A549 (cell line): Measurements from ENCODE around the gene CFAP298. TPM values are rescaled to one million over a fixed set of nuclear protein-coding genes. Genes with fewer than 3 reads are reported as not detected.
A peak's percentile ranks its signal among the peaks of the same experiment; 100 is the strongest.

Experiments
- ATAC-seq, 2 experiments: fragments of 200-7000 bp in 1 of 2; fragments of >200 bp in 1 of 2; cut with Nextera tagmentation in 1 of 2; cut with Tn5 transposase in 1 of 2; 3 replicates each; pipeline versions ENCODE4 v1.8.0 to v1.9.1; 2018 to 2020; ENCODE audit warnings: mild to moderate bottlenecking in 1 of 2, moderate library complexity in 1 of 2
- CTCF ChIA-PET: fragments of 300-600 bp; sonication (Branson Sonifier 250); formaldehyde crosslinking; extraction: SDS; loops from one replicate; lab custom pipeline; 2021; ENCODE audit warnings: antibody characterized with exemption, inconsistent platforms; lab: Yijun Ruan, JAX
- POLR2A ChIA-PET: fragments of 350-600 bp; formaldehyde crosslinking; extraction: SDS; loops from one replicate; lab custom pipeline; 2021; ENCODE audit warnings: antibody characterized with exemption, inconsistent platforms; lab: Yijun Ruan, JAX
- DNase-seq, 2 experiments: peaks; one replicate each; pipeline versions ENCODE4 v3.0.0 to v3.0.0-alpha.2; 2011 to 2016; ENCODE audit warnings: low read depth in 1 of 2, low spot score in 1 of 2
- FAIRE-seq: peaks from 2 replicates; lab custom pipeline; 2011; peaks lifted over from hg19 to GRCh38; lab: Jason Lieb, UNC
- H3K27ac ChIP-seq, 2 experiments: fragments of >200 bp; sonication (Bioruptor Twin); formaldehyde crosslinking; 3 replicates each; pipeline ENCODE4 v1.5.1; 2016 to 2017
- H3K4me1 ChIP-seq: fragments of >200 bp; sonication (Bioruptor Twin); formaldehyde crosslinking; 3 replicates; pipeline ENCODE4 v1.6.1; 2016
- H3K4me2 ChIP-seq: fragments of >200 bp; sonication (Bioruptor Twin); formaldehyde crosslinking; 3 replicates; pipeline ENCODE4 v1.6.1; 2016
- H3K4me3 ChIP-seq: fragments of >200 bp; sonication (Bioruptor Twin); formaldehyde crosslinking; 3 replicates; pipeline ENCODE4 v1.5.1; 2016
- H3K9me3 ChIP-seq: fragments of >200 bp; sonication (Bioruptor Twin); formaldehyde crosslinking; 3 replicates; pipeline ENCODE4 v1.6.1; 2016
- CBX8 ChIP-seq: fragments of 200-600 bp; sonication (generic); IDR thresholded peaks from 2 replicates; pipeline ENCODE4 v1.6.1; 2016
- CHD2 ChIP-seq: fragments of 150-350 bp; IDR thresholded peaks from 2 replicates; pipeline ENCODE4 v1.6.1; 2014; ENCODE audit warnings: low read length; ENCODE audit not compliant: partially characterized antibody
- CHD4 ChIP-seq: fragments of 200-600 bp; sonication (generic); IDR thresholded peaks from 2 replicates; pipeline ENCODE4 v1.6.1; 2016; ENCODE audit warnings: antibody characterized with exemption, mild to moderate bottlenecking, borderline replicate concordance
- E2F6 ChIP-seq: IDR thresholded peaks from 2 replicates; pipeline ENCODE4 v1.6.1; 2012; ENCODE audit warnings: low read depth, borderline replicate concordance
- FOSL2 ChIP-seq, 2 experiments: fragments of 450-650 bp in 1 of 2; fragments of >200 bp in 1 of 2; sonication (Bioruptor Twin) in 1 of 2; formaldehyde crosslinking; IDR thresholded peaks; 2 replicates each; pipeline versions ENCODE4 v1.5.0 to v1.6.1; 2016 to 2020; ENCODE audit warnings: mild to moderate bottlenecking in 1 of 2, moderate library complexity in 1 of 2
- HOXB5 ChIP-seq: fragments of 250-450 bp; sonication (Bioruptor Pico); IDR thresholded peaks from 2 replicates; pipeline ENCODE4 v1.5.0; 2020; ENCODE audit warnings: mild to moderate bottlenecking, moderate library complexity
- JUNB ChIP-seq: fragments of >200 bp; sonication (Bioruptor Twin); formaldehyde crosslinking; IDR thresholded peaks from 2 replicates; pipeline ENCODE4 v1.6.1; 2016
- MAFK ChIP-seq: fragments of 450-650 bp; IDR thresholded peaks from 2 replicates; pipeline ENCODE4 v1.6.1; 2014; ENCODE audit not compliant: partially characterized antibody
- NPAS2 ChIP-seq: fragments of 250-450 bp; sonication (Bioruptor Pico); IDR thresholded peaks from 2 replicates; pipeline ENCODE4 v1.8.0; 2022; ENCODE audit warnings: mild to moderate bottlenecking, moderate library complexity, borderline replicate concordance
- RAD21 ChIP-seq, 2 experiments: fragments of >200 bp in 1 of 2; sonication (Bioruptor Twin) in 1 of 2; formaldehyde crosslinking in 1 of 2; IDR thresholded peaks in 1 of 2; conservative IDR thresholded peaks in 1 of 2; 2 replicates in 1 of 2; 3 replicates in 1 of 2; pipeline ENCODE4 v1.6.1; 2012 to 2018; ENCODE audit warnings: inconsistent platforms in 1 of 2
- RARB ChIP-seq: fragments of 250-450 bp; sonication (Bioruptor Pico); IDR thresholded peaks from 2 replicates; pipeline ENCODE4 v1.8.0; 2021; ENCODE audit warnings: mild to moderate bottlenecking, moderate library complexity
- RCOR1 ChIP-seq: fragments of 150-350 bp; IDR thresholded peaks from 2 replicates; pipeline ENCODE4 v1.6.1; 2014; ENCODE audit warnings: antibody characterized with exemption, low read length, low read depth
- REST ChIP-seq: fragments of 200-600 bp; sonication (generic); IDR thresholded peaks from 2 replicates; pipeline ENCODE4 v1.6.1; 2016; ENCODE audit warnings: antibody characterized with exemption, mild to moderate bottlenecking, moderate library complexity
- RNF2 ChIP-seq: fragments of 200-600 bp; sonication (generic); IDR thresholded peaks from 2 replicates; pipeline ENCODE4 v1.6.1; 2016; ENCODE audit warnings: low read depth, mild to moderate bottlenecking, antibody characterized with exemption, moderate library complexity, borderline replicate concordance
- SMC3 ChIP-seq: fragments of >200 bp; sonication (Bioruptor Twin); formaldehyde crosslinking; IDR thresholded peaks from 3 replicates; pipeline ENCODE4 v1.6.1; 2018; ENCODE audit warnings: inconsistent platforms
- SREBF2 ChIP-seq: fragments of 450-650 bp; IDR thresholded peaks from 2 replicates; pipeline ENCODE4 v1.6.1; 2014; ENCODE audit warnings: mild to moderate bottlenecking, moderate library complexity
- TP53 ChIP-seq: fragments of 250-450 bp; sonication (Bioruptor Pico); IDR thresholded peaks from 2 replicates; pipeline ENCODE4 v1.5.0; 2021; ENCODE audit warnings: mild to moderate bottlenecking, moderate library complexity
- ZC3H11A ChIP-seq: fragments of 450-650 bp; IDR thresholded peaks from 2 replicates; pipeline ENCODE4 v1.6.1; 2014; ENCODE audit warnings: antibody characterized with exemption, mild to moderate bottlenecking
- ZFP36 ChIP-seq: fragments of 450-650 bp; IDR thresholded peaks from 2 replicates; pipeline ENCODE4 v1.6.1; 2014; ENCODE audit warnings: borderline replicate concordance; ENCODE audit not compliant: partially characterized antibody
- WGBS: methylation state at CpG from one replicate; pipeline ENCODE4 v1.1.6; 2017; ENCODE audit errors: missing lambda C conversion rate; 5-methylcytosine and 5-hydroxymethylcytosine counted together
- polyA plus RNA-seq, 4 experiments: library from polyadenylated mRNA; depleted of rRNA in 3 of 4; stranded (reverse); fragments of >200 nt; fragmentation: RNase III in 1 of 4; extraction: RNeasy Plus Mini Kit Qiagen cat#74134 plus additional on column Dnase treatment in 1 of 4; gene quantifications; 2 replicates in 3 of 4; 3 replicates in 1 of 4; pipeline ENCODE4 v1.2.3, GENCODE V29; 2011 to 2017
- TF ChIP-seq, protein P1 (sequence below): fragments of >200 bp; sonication (Bioruptor Twin); formaldehyde crosslinking; IDR thresholded peaks from 3 replicates; pipeline ENCODE4 v1.5.1; 2016
- TF ChIP-seq, protein P2 (sequence below): IDR thresholded peaks from 2 replicates; pipeline ENCODE4 v1.6.1; 2012
- TF ChIP-seq, protein P3 (sequence below): fragments of 150-350 bp; IDR thresholded peaks from 2 replicates; pipeline ENCODE4 v1.6.1; 2014; ENCODE audit warnings: low read depth, mild to moderate bottlenecking, low read length

CFAP298 gene
- polyA plus RNA-seq, 2 of the 4 experiments (the other 2 are of a cell fraction) = 35.6 to 42.3 TPM

- FAIRE-seq (no peak), DNase-seq (peak in 1 of 2 experiments; percentile 32)
Measured at GRCh38 chr21:32578107-32578691, 34.0 kb downstream of the CFAP298 start.

DNA sequence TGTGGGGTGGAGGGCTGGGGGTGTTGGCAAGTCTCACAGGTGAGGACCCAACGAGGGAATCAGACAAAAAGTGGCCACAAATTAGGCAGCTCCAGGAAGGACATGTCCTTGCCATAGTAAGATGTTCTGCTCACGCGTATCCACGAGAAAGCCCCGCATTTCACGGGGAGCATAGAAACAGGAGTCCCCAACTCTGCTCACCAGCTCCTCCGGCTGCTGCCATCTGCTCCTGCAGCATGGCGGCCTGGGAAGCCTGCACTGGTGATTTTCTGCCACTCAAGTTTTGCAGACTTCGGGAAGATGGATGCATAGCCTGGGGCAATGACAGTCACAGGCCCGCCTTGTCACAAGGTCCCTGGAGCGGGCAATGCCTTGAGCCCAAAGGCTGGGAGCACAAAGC lies 36.2 kb downstream of the CFAP298 start:
- DNase-seq (no peak), FAIRE-seq (no peak), ATAC-seq (no peak)
- no peaks in the 10 kb centered on the region for H3K4me1 ChIP-seq
- H3K27ac ChIP-seq = no peak overlapping the region
- POLR2A ChIA-PET = no interaction called here
- CTCF ChIA-PET = interaction anchor here (0.6 to 1.0 kb wide), 2 partner anchors 171 to 174 kb away, joined by 3 read pairs; no protein-coding TSS in a partner anchor
- H3K9me3 ChIP-seq = no peaks in the 10 kb centered on the region
- H3K4me2 ChIP-seq = no peak overlapping the region
- TF ChIP-seq HOXB5 (CRISPR knock-in tag) (no peak), RNF2 (no peak), TP53 (no peak), RAD21 (conservative IDR thresholded peaks at IDR 0.05 in 1 of 2, IDR thresholded peaks at IDR 0.05 in 1 of 2) (no peak), JUNB (no peak), CHD4 (no peak), FOSL2 (IDR thresholded peaks at IDR 0.05) (no peak), FOSL2 (CRISPR knock-in tag; IDR thresholded peaks at IDR 0.05) (no peak), SREBF2 (no peak), RARB (CRISPR knock-in tag) (no peak), NPAS2 (no peak), ZFP36 (no peak), CBX8 (no peak)
- WGBS = 81% methylated on average over 9 of the region's 11 CpGs
- H3K4me3 ChIP-seq = no peak overlapping the region

More at GRCh38 chr21:32578107-32578691, 34.0 kb downstream of the CFAP298 start:
- TF ChIP-seq HOXB5 (CRISPR knock-in tag) (no peak), MAFK (no peak), RAD21 (conservative IDR thresholded peaks at IDR 0.05 in 1 of 2, IDR thresholded peaks at IDR 0.05 in 1 of 2) (peak; percentile 36 to 57; a peak in 4 of 5 replicates), SMC3 (0 out of 3 replicates have a peak, but pooled peaks have one; percentile 11)
- TF ChIP-seq, protein P1, sequence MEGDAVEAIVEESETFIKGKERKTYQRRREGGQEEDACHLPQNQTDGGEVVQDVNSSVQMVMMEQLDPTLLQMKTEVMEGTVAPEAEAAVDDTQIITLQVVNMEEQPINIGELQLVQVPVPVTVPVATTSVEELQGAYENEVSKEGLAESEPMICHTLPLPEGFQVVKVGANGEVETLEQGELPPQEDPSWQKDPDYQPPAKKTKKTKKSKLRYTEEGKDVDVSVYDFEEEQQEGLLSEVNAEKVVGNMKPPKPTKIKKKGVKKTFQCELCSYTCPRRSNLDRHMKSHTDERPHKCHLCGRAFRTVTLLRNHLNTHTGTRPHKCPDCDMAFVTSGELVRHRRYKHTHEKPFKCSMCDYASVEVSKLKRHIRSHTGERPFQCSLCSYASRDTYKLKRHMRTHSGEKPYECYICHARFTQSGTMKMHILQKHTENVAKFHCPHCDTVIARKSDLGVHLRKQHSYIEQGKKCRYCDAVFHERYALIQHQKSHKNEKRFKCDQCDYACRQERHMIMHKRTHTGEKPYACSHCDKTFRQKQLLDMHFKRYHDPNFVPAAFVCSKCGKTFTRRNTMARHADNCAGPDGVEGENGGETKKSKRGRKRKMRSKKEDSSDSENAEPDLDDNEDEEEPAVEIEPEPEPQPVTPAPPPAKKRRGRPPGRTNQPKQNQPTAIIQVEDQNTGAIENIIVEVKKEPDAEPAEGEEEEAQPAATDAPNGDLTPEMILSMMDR = 0 out of 3 replicates have a peak, but pooled peaks have one; percentile 23
- H3K4me1 ChIP-seq = no peaks in the 10 kb centered on the region
- POLR2A ChIA-PET = no interaction called here
- CTCF ChIA-PET = interaction anchor here (0.6 to 3.5 kb wide), 4 partner anchors 8 to 23 kb away, joined by 3 to 15 read pairs (median 3); no protein-coding TSS in a partner anchor
- H3K27ac ChIP-seq = no peak overlapping the region
- no peak overlapping the region for H3K4me2 ChIP-seq
- H3K4me3 ChIP-seq = no peak overlapping the region
- H3K9me3 ChIP-seq = no peaks in the 10 kb centered on the region
- ATAC-seq = peak; percentile 76 to 90; a peak in 5 of 6 replicates
- 36% methylated on average over 7 of the region's 15 CpGs for WGBS

GRCh38 chr21:32574946-32575925 lies 36.9 kb downstream of the CFAP298 start:
- 79% methylated on average over 20 of the region's 26 CpGs for WGBS
- ChIA-PET POLR2A (no interaction called here), CTCF (interaction anchor here (0.6 to 1.4 kb wide), 2 partner anchors 26 to 173 kb away, joined by 3 to 10 read pairs; no protein-coding TSS in a partner anchor)
- ATAC-seq = no peak
- H3K9me3 ChIP-seq = no peaks in the 10 kb centered on the region
- H3K27ac ChIP-seq = no peak overlapping the region
- no peak for DNase-seq
- FAIRE-seq = no peak
- no peak overlapping the region for H3K4me2 ChIP-seq
- no peaks in the 10 kb centered on the region for H3K4me1 ChIP-seq
- H3K4me3 ChIP-seq = no peak overlapping the region
- TF ChIP-seq, protein P2, sequence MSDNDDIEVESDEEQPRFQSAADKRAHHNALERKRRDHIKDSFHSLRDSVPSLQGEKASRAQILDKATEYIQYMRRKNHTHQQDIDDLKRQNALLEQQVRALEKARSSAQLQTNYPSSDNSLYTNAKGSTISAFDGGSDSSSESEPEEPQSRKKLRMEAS = no peak
- TF ChIP-seq, protein P3, sequence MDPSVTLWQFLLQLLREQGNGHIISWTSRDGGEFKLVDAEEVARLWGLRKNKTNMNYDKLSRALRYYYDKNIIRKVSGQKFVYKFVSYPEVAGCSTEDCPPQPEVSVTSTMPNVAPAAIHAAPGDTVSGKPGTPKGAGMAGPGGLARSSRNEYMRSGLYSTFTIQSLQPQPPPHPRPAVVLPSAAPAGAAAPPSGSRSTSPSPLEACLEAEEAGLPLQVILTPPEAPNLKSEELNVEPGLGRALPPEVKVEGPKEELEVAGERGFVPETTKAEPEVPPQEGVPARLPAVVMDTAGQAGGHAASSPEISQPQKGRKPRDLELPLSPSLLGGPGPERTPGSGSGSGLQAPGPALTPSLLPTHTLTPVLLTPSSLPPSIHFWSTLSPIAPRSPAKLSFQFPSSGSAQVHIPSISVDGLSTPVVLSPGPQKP = no peak
- TF ChIP-seq ZC3H11A (no peak), REST (no peak), ZFP36 (no peak), JUNB (no peak), RCOR1 (no peak), E2F6 (no peak), MAFK (no peak), CHD2 (no peak)
